Gastrocnemius medialis (tissue), 4 donors: ENCODE data around the gene ARF3. TPM values are rescaled to one million over a fixed set of nuclear protein-coding genes. Genes with fewer than 3 reads are reported as not detected.

Source experiments
- ATAC-seq, 2 donors: fragments of 150-250 bp; one replicate each; pipeline ENCODE4 v1.9.1; 2016
- DNase-seq, 2 donors: peaks; one replicate each; pipeline ENCODE4 v3.0.0-alpha.2; 2019
- H3K27ac ChIP-seq, 4 donors: fragments of 200-600 bp; sonication (generic); 1 replicate in 1 of 4; 2 replicates in 3 of 4; pipeline ENCODE4 v1.5.1; 2016 to 2018; ENCODE audit warnings: mild to moderate bottlenecking in 2 of 4, moderate library complexity in 1 of 4
- H3K27me3 ChIP-seq, 3 donors: fragments of 200-600 bp; sonication (generic) in 2 of 3; 1 replicate in 1 of 3; 2 replicates in 2 of 3; pipeline versions ENCODE4 v1.5.1 to v1.6.0; 2016 to 2019; ENCODE audit warnings: mild to moderate bottlenecking in 1 of 3, moderate library complexity in 1 of 3
- H3K36me3 ChIP-seq, 2 donors: fragments of 200-600 bp; sonication (generic) in 1 of 2; one replicate each; pipeline ENCODE4 v1.5.1; 2017 to 2018
- H3K4me1 ChIP-seq, 2 donors: fragments of 200-600 bp; sonication (generic) in 1 of 2; one replicate each; pipeline ENCODE4 v1.5.1; 2016 to 2017; ENCODE audit warnings: mild to moderate bottlenecking in 2 of 2
- H3K4me3 ChIP-seq, 4 donors: fragments of 200-600 bp; sonication (generic) in 3 of 4; 1 replicate in 1 of 4; 2 replicates in 3 of 4; pipeline ENCODE4 v1.5.1; 2016 to 2019; ENCODE audit warnings: mild to moderate bottlenecking in 2 of 4
- H3K9me3 ChIP-seq, 3 donors: fragments of 200-600 bp; sonication (generic) in 2 of 3; 1 replicate in 1 of 3; 2 replicates in 2 of 3; pipeline ENCODE4 v1.5.1; 2016 to 2019
- CTCF ChIP-seq, 5 experiments: fragments of 450-650 bp in 3 of 5; fragments of 200-600 bp in 2 of 5; sonication (generic) in 2 of 5; IDR thresholded peaks in 4 of 5; conservative IDR thresholded peaks in 1 of 5; 1 replicate in 4 of 5; 2 replicates in 1 of 5; pipeline ENCODE4 v1.5.1; 2016 to 2019; ENCODE audit warnings: antibody characterized with exemption in 5 of 5, mild to moderate bottlenecking in 3 of 5, moderate library complexity in 3 of 5
- POLR2A ChIP-seq, 2 donors: fragments of 450-650 bp; IDR thresholded peaks; one replicate each; pipeline ENCODE4 v1.6.1; 2017; ENCODE audit warnings: antibody characterized with exemption in 2 of 2, mild to moderate bottlenecking in 2 of 2, moderate library complexity in 2 of 2
- in situ Hi-C, 4 donors: fragments of 200-750 bp; cut with MboI; loops; one replicate each; pipeline versions ENCODE4 v1.15.0 to v1.8.0; 2017; ENCODE audit warnings: low sequenced_read_pairs in 4 of 4
- intact Hi-C: fragments of 100-400 bp; cut with DNase I; formaldehyde crosslinking; loops from one replicate; pipeline ENCODE4 v1.15.1; 2023; ENCODE audit warnings: low total_unique reads
- total RNA-seq, 4 donors: library from RNA; depleted of rRNA; stranded (reverse); fragments of >200 nt; gene quantifications; one replicate each; pipeline versions ENCODE4 v1.1.0 to v1.2.3, GENCODE V29; 2016

The ARF3 gene
- total RNA-seq, 4 donors from 2014 or later = 4.9 to 17.2 (median 13.5) TPM

GRCh38 chr12:48947727-48948126, 9.6 kb downstream of the ARF3 start:
- ATAC-seq (no peak), DNase-seq (no peak)
- in situ Hi-C loops (no loop called here), intact Hi-C loops (no loop called here)
- no peak for TF ChIP-seq POLR2A (IDR thresholded peaks at IDR 0.05)
- no peak for TF ChIP-seq CTCF (IDR thresholded peaks at IDR 0.05 in 4 of 5, conservative IDR thresholded peaks at IDR 0.05 in 1 of 5)
- no peak overlapping the region for H3K27ac ChIP-seq
- H3K36me3 ChIP-seq = no peaks in the 10 kb centered on the region
- H3K4me3 ChIP-seq = no peak overlapping the region
- no peaks in the 10 kb centered on the region for H3K27me3 ChIP-seq
- H3K4me1 ChIP-seq = peaks cover 0 to 3% of the 10 kb centered on the region in 2 donors
- no peaks in the 10 kb centered on the region for H3K9me3 ChIP-seq

GRCh38 chr12:48946943-48947342, 10.3 kb downstream of the ARF3 start:
- Histone ChIP-seq H3K9me3 (no peaks in the 10 kb centered on the region), H3K4me3 (no peak overlapping the region), H3K27ac (no peak overlapping the region), H3K4me1 (peaks cover 0 to 3% of the 10 kb centered on the region in 2 donors), H3K36me3 (no peaks in the 10 kb centered on the region), H3K27me3 (no peaks in the 10 kb centered on the region)
- no peak for TF ChIP-seq CTCF (IDR thresholded peaks at IDR 0.05 in 4 of 5, conservative IDR thresholded peaks at IDR 0.05 in 1 of 5)
- TF ChIP-seq POLR2A (IDR thresholded peaks at IDR 0.05) = no peak
- in situ Hi-C loops = no loop called here
- no peak for ATAC-seq
- intact Hi-C loops = no loop called here
- DNase-seq = no peak

GRCh38 chr12:48946205-48946604, 11.1 kb downstream of the ARF3 start:
- Histone ChIP-seq H3K9me3 (no peaks in the 10 kb centered on the region), H3K27ac (no peak overlapping the region), H3K4me1 (peaks cover 0 to 3% of the 10 kb centered on the region in 2 donors), H3K36me3 (no peaks in the 10 kb centered on the region), H3K4me3 (no peak overlapping the region), H3K27me3 (no peaks in the 10 kb centered on the region)
- TF ChIP-seq CTCF (IDR thresholded peaks at IDR 0.05 in 4 of 5, conservative IDR thresholded peaks at IDR 0.05 in 1 of 5) (no peak), POLR2A (IDR thresholded peaks at IDR 0.05) (no peak)
- intact Hi-C loops = no loop called here
- ATAC-seq = no peak
- in situ Hi-C loops = no loop called here
- DNase-seq = no peak

- H3K36me3 ChIP-seq = peaks cover 0 to 28% of the 10 kb centered on the region in 2 donors
- in situ Hi-C loops (no loop called here), intact Hi-C loops (no loop called here)
- no peak for DNase-seq
- no peak overlapping the region for H3K27ac ChIP-seq
- no peaks in the 10 kb centered on the region for H3K9me3 ChIP-seq
- TF ChIP-seq CTCF (IDR thresholded peaks at IDR 0.05 in 4 of 5, conservative IDR thresholded peaks at IDR 0.05 in 1 of 5) = no peak
- no peaks in the 10 kb centered on the region for H3K27me3 ChIP-seq
- H3K4me1 ChIP-seq = peaks cover 0 to 3% of the 10 kb centered on the region in 2 donors
- no peak overlapping the region for H3K4me3 ChIP-seq
- ATAC-seq = no peak
These were observed 14.1 kb downstream of the ARF3 start for GRCh38 chr12:48943221-48943620.

- Histone ChIP-seq H3K36me3 (peaks cover 0 to 32% of the 10 kb centered on the region in 2 donors), H3K4me1 (peaks cover 0 to 3% of the 10 kb centered on the region in 2 donors), H3K27me3 (no peaks in the 10 kb centered on the region), H3K27ac (no peak overlapping the region), H3K4me3 (no peak overlapping the region), H3K9me3 (no peaks in the 10 kb centered on the region)
- intact Hi-C loops = no loop called here
- TF ChIP-seq CTCF (IDR thresholded peaks at IDR 0.05 in 4 of 5, conservative IDR thresholded peaks at IDR 0.05 in 1 of 5) = no peak
- no peak for TF ChIP-seq POLR2A (IDR thresholded peaks at IDR 0.05)
- ATAC-seq = no peak
- in situ Hi-C loops = no loop called here
- no peak for DNase-seq
These were observed 17.1 kb downstream of the ARF3 start for GRCh38 chr12:48940181-48940580.
